Spleen (tissue), 11 donors: ENCODE data around the gene CECR2. TPM values are rescaled to one million over a fixed set of nuclear protein-coding genes. Genes with fewer than 3 reads are reported as not detected.
A peak's percentile ranks its signal among the peaks of the same experiment; 100 is the strongest.
"Not testable (repeated sequence)": the region's sequence is repeated elsewhere in the genome, so short reads cannot be mapped to it uniquely, and the experiment has no call there.

Experiments
- DNase-seq: peaks from one replicate; pipeline ENCODE4 v3.0.0-alpha.2; 2020
- H3K27ac ChIP-seq, 8 donors: fragments of 200-600 bp; sonication (generic) in 7 of 8; 1 replicate in 4 of 8; 2 replicates in 4 of 8; pipeline versions ENCODE4 v1.5.0 to v1.8.0; 2016 to 2021; ENCODE audit warnings: inconsistent platforms in 4 of 8, mild to moderate bottlenecking in 4 of 8, moderate library complexity in 1 of 8
- H3K27me3 ChIP-seq, 7 donors: fragments of 200-600 bp; sonication (generic) in 6 of 7; replicated peaks in 1 of 7; 1 replicate in 4 of 7; 2 replicates in 3 of 7; pipeline versions ENCODE4 v1.5.0 to v1.8.0; 2016 to 2021; ENCODE audit warnings: inconsistent platforms in 3 of 7, mild to moderate bottlenecking in 1 of 7
- H3K36me3 ChIP-seq, 6 donors: fragments of 200-600 bp; sonication (generic) in 5 of 6; 1 replicate in 4 of 6; 2 replicates in 2 of 6; pipeline versions ENCODE4 v1.5.0 to v1.8.0; 2016 to 2021; ENCODE audit warnings: inconsistent platforms in 2 of 6
- H3K4me1 ChIP-seq, 6 donors: fragments of 200-600 bp; sonication (generic) in 5 of 6; 1 replicate in 3 of 6; 2 replicates in 3 of 6; pipeline versions ENCODE4 v1.5.0 to v1.8.0; 2016 to 2021; ENCODE audit warnings: inconsistent platforms in 3 of 6
- H3K4me3 ChIP-seq, 8 donors: fragments of 200-600 bp; sonication (generic) in 7 of 8; 1 replicate in 4 of 8; 2 replicates in 4 of 8; pipeline versions ENCODE4 v1.5.0 to v1.8.0; 2016 to 2021; ENCODE audit warnings: inconsistent platforms in 4 of 8, mild to moderate bottlenecking in 4 of 8, moderate library complexity in 2 of 8
- H3K9me3 ChIP-seq, 8 donors: fragments of 200-600 bp; sonication (generic) in 7 of 8; 1 replicate in 4 of 8; 2 replicates in 4 of 8; pipeline versions ENCODE4 v1.5.0 to v1.8.0; 2016 to 2021; ENCODE audit warnings: inconsistent platforms in 4 of 8
- POLR2A ChIP-seq, 3 donors: fragments of 450-650 bp; IDR thresholded peaks; one replicate each; pipeline ENCODE4 v1.5.1; 2017; ENCODE audit warnings: antibody characterized with exemption in 3 of 3, mild to moderate bottlenecking in 1 of 3
- POLR2AphosphoS5 ChIP-seq, 3 donors: sonication (generic); formaldehyde crosslinking; IDR thresholded peaks; one replicate each; pipeline ENCODE4 v1.5.1; 2017; ENCODE audit warnings: antibody characterized with exemption in 3 of 3
- WGBS, 5 donors: extraction: QIAGEN DNeasy Blood & Tissue Kit in 3 of 5; methylation state at CpG; one replicate each; pipeline versions ENCODE4 v1.1.5 to v1.1.7; 2013 to 2018; 5-methylcytosine and 5-hydroxymethylcytosine counted together
- intact Hi-C: fragments of 100-400 bp; cut with DNase I; formaldehyde crosslinking; loops from one replicate; pipeline ENCODE4 v1.15.0; 2023; ENCODE audit warnings: low total_unique reads
- polyA plus RNA-seq, 3 donors: library from polyadenylated mRNA; stranded (reverse); fragments of 200-250 nt; gene quantifications; one replicate each; pipeline ENCODE4 v1.2.1, GENCODE V29; 2013
- total RNA-seq, 7 donors: library from RNA; depleted of rRNA in 3 of 7; stranded (reverse); fragments of >200 nt in 3 of 7; fragmentation: NEBNext Ultra II Directional in 4 of 7; extraction: Animal tissue kit (Norgen Biotek cat#: 25700) in 4 of 7; gene quantifications; one replicate each; pipeline versions ENCODE4 v1.1.0 to v1.2.1, GENCODE V29; 2016 to 2021
- TF ChIP-seq, protein P1 (sequence below), 11 experiments: fragments of 200-600 bp in 7 of 11; fragments of 450-650 bp in 4 of 11; sonication (generic) in 4 of 11; IDR thresholded peaks in 8 of 11; conservative IDR thresholded peaks in 3 of 11; 1 replicate in 7 of 11; 2 replicates in 4 of 11; pipeline versions ENCODE4 v1.4.0 to v1.8.0; 2016 to 2021; ENCODE audit warnings: antibody characterized with exemption in 11 of 11, inconsistent platforms in 4 of 11, mild to moderate bottlenecking in 1 of 11
- donor health status: healthy with polysubstance abuse.
- donor health status: DM: no; HTN: no; CAD: no; lungs with moderate emphysema.
- donor health status: DM: no; HTN: no; CAD: no.
- donor health status: Bipolar disorder and iron deficiency.
- donor health status: healthy.
- donor health status: DM: no; HTN: no; CAD: no.
- donor health status: DM: yes; HTN: yes; CAD: no.

CECR2 gene
- total and polyA plus RNA-seq, 10 donors = 0.05 to 3.0 (median 0.91) TPM

- peaks cover 0 to 14% (median 0%) of the 10 kb centered on the region in 6 donors for H3K4me1 ChIP-seq
- no peak for DNase-seq
- H3K9me3 ChIP-seq = no peaks in the 10 kb centered on the region
- H3K36me3 ChIP-seq = no peaks in the 10 kb centered on the region
- peaks cover 0 to 2% (median 0%) of the 10 kb centered on the region in 7 donors for H3K27me3 ChIP-seq
- peak overlapping the region in 7 of 8 donors; percentile 2 to 79 (median 61) for H3K27ac ChIP-seq
- intact Hi-C loops = no loop called here
- peak overlapping the region in 2 of 8 donors; percentile 14 to 39 for H3K4me3 ChIP-seq
- 83 to 87% (median 84%) methylated on average over 11 of the region's 11 CpGs for WGBS, 5 donors
- TF ChIP-seq POLR2A (IDR thresholded peaks at IDR 0.05) (no peak), POLR2AphosphoS5 (IDR thresholded peaks at IDR 0.05) (peak in 1 of 3 donors; percentile 29)
- TF ChIP-seq, protein P1, sequence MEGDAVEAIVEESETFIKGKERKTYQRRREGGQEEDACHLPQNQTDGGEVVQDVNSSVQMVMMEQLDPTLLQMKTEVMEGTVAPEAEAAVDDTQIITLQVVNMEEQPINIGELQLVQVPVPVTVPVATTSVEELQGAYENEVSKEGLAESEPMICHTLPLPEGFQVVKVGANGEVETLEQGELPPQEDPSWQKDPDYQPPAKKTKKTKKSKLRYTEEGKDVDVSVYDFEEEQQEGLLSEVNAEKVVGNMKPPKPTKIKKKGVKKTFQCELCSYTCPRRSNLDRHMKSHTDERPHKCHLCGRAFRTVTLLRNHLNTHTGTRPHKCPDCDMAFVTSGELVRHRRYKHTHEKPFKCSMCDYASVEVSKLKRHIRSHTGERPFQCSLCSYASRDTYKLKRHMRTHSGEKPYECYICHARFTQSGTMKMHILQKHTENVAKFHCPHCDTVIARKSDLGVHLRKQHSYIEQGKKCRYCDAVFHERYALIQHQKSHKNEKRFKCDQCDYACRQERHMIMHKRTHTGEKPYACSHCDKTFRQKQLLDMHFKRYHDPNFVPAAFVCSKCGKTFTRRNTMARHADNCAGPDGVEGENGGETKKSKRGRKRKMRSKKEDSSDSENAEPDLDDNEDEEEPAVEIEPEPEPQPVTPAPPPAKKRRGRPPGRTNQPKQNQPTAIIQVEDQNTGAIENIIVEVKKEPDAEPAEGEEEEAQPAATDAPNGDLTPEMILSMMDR (IDR thresholded peaks at IDR 0.05 in 8 of 11, conservative IDR thresholded peaks at IDR 0.05 in 3 of 11) = no peak
Measured at GRCh38 chr22:17563936-17564391, 194.7 kb downstream of the CECR2 start.

DNA sequence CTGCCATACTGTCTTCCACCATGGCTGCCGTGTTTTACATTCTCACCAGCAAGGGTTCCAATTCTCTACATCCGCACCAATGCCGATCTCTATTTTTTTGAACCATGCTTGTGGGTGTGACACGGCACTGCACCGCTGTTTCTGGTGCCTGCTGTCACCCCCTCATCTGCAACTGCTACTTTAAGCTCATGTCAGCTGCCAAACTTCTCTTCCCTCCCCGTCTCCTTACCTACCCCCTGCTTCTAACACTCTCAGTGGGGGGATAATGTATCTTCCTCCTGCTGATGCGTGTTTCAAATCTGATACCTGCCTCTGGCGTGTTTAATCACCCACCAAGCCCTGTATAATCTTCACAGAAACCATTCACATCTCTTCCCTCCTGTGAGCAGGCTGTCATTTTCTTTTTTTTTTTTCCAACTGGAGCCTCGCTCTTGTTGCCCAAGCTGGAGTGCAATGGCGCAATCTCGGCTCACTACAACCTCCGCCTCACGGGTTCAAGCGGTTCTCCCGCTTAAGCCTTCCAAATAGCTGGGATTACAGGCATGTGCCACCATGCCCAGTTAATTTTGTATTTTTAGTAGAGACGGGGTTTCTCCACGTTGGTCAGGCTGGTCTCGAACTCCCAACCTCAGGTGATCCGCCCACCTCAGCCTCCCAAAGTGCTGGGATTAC lies 196.9 kb downstream of the CECR2 start:
- peaks cover 0 to 24% (median 0%) of the 10 kb centered on the region in 7 donors for H3K27me3 ChIP-seq
- H3K36me3 ChIP-seq, H3K9me3 ChIP-seq, H3K27ac ChIP-seq, DNase-seq, H3K4me3 ChIP-seq, intact Hi-C loops: not testable (repeated sequence)
- 87 to 96% (median 91%) methylated on average over 19 of the region's 19 CpGs for WGBS, 5 donors
- H3K4me1 ChIP-seq = peaks cover 0 to 14% (median 0%) of the 10 kb centered on the region in 6 donors

DNA sequence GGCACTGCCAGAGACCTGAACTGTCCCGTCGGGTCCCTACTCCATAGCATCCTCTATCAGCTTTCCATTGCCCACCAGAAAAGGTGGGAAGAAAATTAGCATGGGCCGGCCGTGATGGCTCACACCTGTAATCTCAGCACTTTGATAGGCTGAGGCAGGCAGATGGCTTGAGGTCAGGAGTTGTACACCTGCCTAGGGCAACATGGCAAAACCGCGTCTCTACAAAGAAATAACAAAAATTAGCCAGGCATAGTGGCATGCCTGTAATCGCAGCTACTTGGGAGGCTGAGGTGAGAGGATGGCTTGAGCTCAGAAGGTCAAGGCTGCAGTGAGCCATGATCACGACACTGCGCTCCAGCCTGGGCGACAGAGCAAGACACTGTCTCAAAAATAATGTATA lies 197.5 kb downstream of the CECR2 start:
- H3K36me3 ChIP-seq = no peaks in the 10 kb centered on the region
- no peak for DNase-seq
- intact Hi-C loops = no loop called here
- TF ChIP-seq, protein P1 (IDR thresholded peaks at IDR 0.05 in 8 of 11, conservative IDR thresholded peaks at IDR 0.05 in 3 of 11) = no peak
- no peak for TF ChIP-seq POLR2AphosphoS5 (IDR thresholded peaks at IDR 0.05)
- no peak for TF ChIP-seq POLR2A (IDR thresholded peaks at IDR 0.05)
- 85 to 95% (median 90%) methylated on average over 10 of the region's 10 CpGs for WGBS, 5 donors
- H3K4me1 ChIP-seq = peaks cover 0 to 14% (median 0%) of the 10 kb centered on the region in 6 donors
- peaks cover 0 to 25% (median 0%) of the 10 kb centered on the region in 7 donors for H3K27me3 ChIP-seq
- no peak overlapping the region for H3K4me3 ChIP-seq
- H3K27ac ChIP-seq = no peak overlapping the region
- no peaks in the 10 kb centered on the region for H3K9me3 ChIP-seq

DNA sequence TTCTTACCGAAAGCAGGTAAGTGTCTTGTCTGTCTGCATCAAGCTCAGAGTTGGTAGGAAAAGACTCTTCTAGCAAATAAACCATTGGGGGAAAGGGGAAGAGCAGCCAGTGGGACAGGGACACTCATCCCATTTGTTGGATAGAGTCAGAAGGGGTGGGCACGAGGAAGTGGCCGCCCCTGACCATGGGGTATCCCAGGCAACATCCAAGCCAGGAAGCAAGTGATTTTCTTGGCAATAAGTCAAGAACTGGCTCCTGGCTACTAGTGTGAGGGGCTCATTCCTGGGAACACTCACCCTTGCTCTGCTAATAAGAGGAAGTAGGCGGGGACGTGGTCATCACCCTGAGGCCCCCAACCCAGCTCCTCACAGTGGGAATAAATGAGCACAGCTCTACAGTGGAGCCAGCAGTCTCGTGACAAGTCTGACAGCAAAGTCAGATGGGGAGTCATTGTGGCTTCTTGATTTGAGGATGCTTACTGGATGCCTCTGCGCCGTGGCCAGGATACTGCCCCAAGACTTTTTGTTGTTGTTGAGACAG lies 200.8 kb downstream of the CECR2 start:
- Histone ChIP-seq H3K27me3 (peaks cover 0 to 38% (median 0%) of the 10 kb centered on the region in 7 donors), H3K27ac (peak overlapping the region in 7 of 8 donors; percentile 49 to 82 (median 77)), H3K9me3 (no peaks in the 10 kb centered on the region), H3K36me3 (no peaks in the 10 kb centered on the region), H3K4me3 (peak overlapping the region in 3 of 8 donors; percentile 22 to 54 (median 28)), H3K4me1 (peaks cover 0 to 3% (median 0%) of the 10 kb centered on the region in 6 donors)
- intact Hi-C loops = no loop called here
- WGBS, 5 donors = 27 to 41% (median 38%) methylated on average over 8 of the region's 8 CpGs
- DNase-seq = no peak
- TF ChIP-seq, protein P1 (IDR thresholded peaks at IDR 0.05 in 8 of 11, conservative IDR thresholded peaks at IDR 0.05 in 3 of 11) = no peak
- no peak for TF ChIP-seq POLR2A (IDR thresholded peaks at IDR 0.05)
- TF ChIP-seq POLR2AphosphoS5 (IDR thresholded peaks at IDR 0.05) = peak in 2 of 3 donors; percentile 54 to 62
